Lung (tissue), 12 donors: Measurements from ENCODE around the gene CDK9. TPM values are rescaled to one million over a fixed set of nuclear protein-coding genes. Genes with fewer than 3 reads are reported as not detected.

Source experiments
- ATAC-seq: fragments of 200-7000 bp; cut with Tn5 transposase; one replicate; pipeline ENCODE4 v1.9.1; 2020; ENCODE audit warnings: moderate number of reproducible peaks; ENCODE audit not compliant: insufficient read depth, low FRiP score
- DNase-seq, 3 donors: peaks; one replicate each; pipeline ENCODE4 v3.0.0-alpha.2; 2013 to 2017
- H3K27ac ChIP-seq, 2 donors: one replicate each; pipeline ENCODE4 v1.5.1; 2013; ENCODE audit warnings: mild to moderate bottlenecking in 2 of 2, moderate library complexity in 2 of 2, control low read depth in 1 of 2, inconsistent platforms in 1 of 2, low read depth in 1 of 2, low read length in 1 of 2
- H3K27me3 ChIP-seq, 3 donors: one replicate each; pipeline ENCODE4 v1.5.1; 2013; ENCODE audit warnings: low read length in 2 of 3; ENCODE audit not compliant: control insufficient read depth in 3 of 3, insufficient read depth in 3 of 3
- H3K36me3 ChIP-seq, 4 donors: one replicate each; pipeline ENCODE4 v1.5.1; 2013; ENCODE audit warnings: low read length in 4 of 4, mild to moderate bottlenecking in 1 of 4, moderate library complexity in 1 of 4; ENCODE audit not compliant: control insufficient read depth in 4 of 4, insufficient read depth in 4 of 4
- H3K4me1 ChIP-seq, 5 donors: one replicate each; pipeline ENCODE4 v1.5.1; 2013; ENCODE audit warnings: low read length in 5 of 5, mild to moderate bottlenecking in 2 of 5, moderate library complexity in 1 of 5; ENCODE audit not compliant: control insufficient read depth in 5 of 5, insufficient read depth in 5 of 5
- H3K4me3 ChIP-seq: one replicate; pipeline ENCODE4 v1.5.1; 2013; ENCODE audit warnings: mild to moderate bottlenecking, control low read depth, moderate library complexity
- H3K9ac ChIP-seq, 2 donors: one replicate each; pipeline ENCODE4 v1.5.1; 2013; ENCODE audit warnings: low read length in 2 of 2, control low read depth in 1 of 2; ENCODE audit not compliant: insufficient read depth in 1 of 2
- H3K9me3 ChIP-seq, 4 donors: one replicate each; pipeline ENCODE4 v1.5.1; 2013; ENCODE audit warnings: low read length in 3 of 4, mild to moderate bottlenecking in 1 of 4, moderate library complexity in 1 of 4; ENCODE audit not compliant: control insufficient read depth in 4 of 4, insufficient read depth in 3 of 4
- CTCF ChIP-seq: IDR thresholded peaks from 2 replicates; pipeline ENCODE4 v1.5.1; 2012; ENCODE audit warnings: mild to moderate bottlenecking; ENCODE audit errors: control extremely low read depth, extremely low read depth
- WGBS, 2 donors: extraction: QIAGEN DNeasy Blood & Tissue Kit; methylation state at CpG; one replicate each; pipeline ENCODE4 v1.1.7; 2013; 5-methylcytosine and 5-hydroxymethylcytosine counted together
- polyA plus RNA-seq, 2 donors: library from polyadenylated mRNA; stranded (reverse); fragments of 200-250 nt; gene quantifications; one replicate each; pipeline ENCODE4 v1.2.1, GENCODE V29; 2013
- total RNA-seq, 2 donors: library from RNA; depleted of rRNA in 1 of 2; stranded (reverse); fragments of >200 nt in 1 of 2; gene quantifications; one replicate each; pipeline ENCODE4 v1.2.1, GENCODE V29; 2014 to 2021
- donor health status: control.
- donor health status: control.
- donor health status: Bipolar disorder and iron deficiency.
- donor health status: healthy.
- donor health status: DM: yes; HTN: yes; CAD: no.

CDK9 gene
- total and polyA plus RNA-seq, 4 donors, result 53.9 to 97.9 (median 55.4) TPM

GRCh38 chr9:127815512-127816361, 29.9 kb downstream of the CDK9 start:
- Histone ChIP-seq H3K27ac (peak overlapping the region in 1 of 2 donors; percentile 11), H3K9ac (no peak overlapping the region), H3K27me3 (no peaks in the 10 kb centered on the region), H3K4me1 (no peaks in the 10 kb centered on the region), H3K36me3 (peaks cover 19 to 71% (median 31%) of the 10 kb centered on the region in 4 donors), H3K4me3 (no peak overlapping the region), H3K9me3 (no peaks in the 10 kb centered on the region)
- WGBS, 2 donors, result 86 to 87% methylated on average over 33 of the region's 33 CpGs
- TF ChIP-seq CTCF, result no peak
- ATAC-seq (no peak), DNase-seq (no peak)

GRCh38 chr9:127816362-127816725, 30.5 kb downstream of the CDK9 start:
- no peak overlapping the region for H3K27ac ChIP-seq

GRCh38 chr9:127816728-127817127, 30.9 kb downstream of the CDK9 start:
- DNase-seq, result no peak
- no peak for TF ChIP-seq CTCF
- H3K4me1 ChIP-seq, result no peaks in the 10 kb centered on the region
- no peak overlapping the region for H3K27ac ChIP-seq
- H3K9ac ChIP-seq, result no peak overlapping the region
- H3K36me3 ChIP-seq, result peaks cover 19 to 74% (median 31%) of the 10 kb centered on the region in 4 donors
- no peaks in the 10 kb centered on the region for H3K27me3 ChIP-seq
- WGBS, 2 donors, result 85 to 89% methylated on average over 8 of the region's 8 CpGs
- ATAC-seq, result no peak
- H3K9me3 ChIP-seq, result no peaks in the 10 kb centered on the region
- no peak overlapping the region for H3K4me3 ChIP-seq

More at GRCh38 chr9:127816362-127816725, 30.5 kb downstream of the CDK9 start:
- DNase-seq (no peak), ATAC-seq (no peak)
- Histone ChIP-seq H3K9ac (no peak overlapping the region), H3K36me3 (peaks cover 20 to 74% (median 31%) of the 10 kb centered on the region in 4 donors), H3K9me3 (no peaks in the 10 kb centered on the region), H3K27me3 (no peaks in the 10 kb centered on the region), H3K4me1 (no peaks in the 10 kb centered on the region), H3K4me3 (no peak overlapping the region)
- no peak for TF ChIP-seq CTCF
- 61 to 89% methylated on average over 3 of the region's 3 CpGs for WGBS, 2 donors
